Stimulated activated CD4-positive, alpha-beta T cell treated with anti-CD3 and anti-CD28 coated beads, Interleukin-1b, Interleukin-23, amount 100 ng/mL, for 24 hours (primary cell): ENCODE data around the gene SMARCA2.

Experiments used
- DNase-seq, 4 experiments: peaks; one replicate each; pipeline ENCODE4 v3.0.0-alpha.2; 2020; ENCODE audit warnings: low read depth in 4 of 4, low spot score in 1 of 4

SMARCA2 gene

DNA sequence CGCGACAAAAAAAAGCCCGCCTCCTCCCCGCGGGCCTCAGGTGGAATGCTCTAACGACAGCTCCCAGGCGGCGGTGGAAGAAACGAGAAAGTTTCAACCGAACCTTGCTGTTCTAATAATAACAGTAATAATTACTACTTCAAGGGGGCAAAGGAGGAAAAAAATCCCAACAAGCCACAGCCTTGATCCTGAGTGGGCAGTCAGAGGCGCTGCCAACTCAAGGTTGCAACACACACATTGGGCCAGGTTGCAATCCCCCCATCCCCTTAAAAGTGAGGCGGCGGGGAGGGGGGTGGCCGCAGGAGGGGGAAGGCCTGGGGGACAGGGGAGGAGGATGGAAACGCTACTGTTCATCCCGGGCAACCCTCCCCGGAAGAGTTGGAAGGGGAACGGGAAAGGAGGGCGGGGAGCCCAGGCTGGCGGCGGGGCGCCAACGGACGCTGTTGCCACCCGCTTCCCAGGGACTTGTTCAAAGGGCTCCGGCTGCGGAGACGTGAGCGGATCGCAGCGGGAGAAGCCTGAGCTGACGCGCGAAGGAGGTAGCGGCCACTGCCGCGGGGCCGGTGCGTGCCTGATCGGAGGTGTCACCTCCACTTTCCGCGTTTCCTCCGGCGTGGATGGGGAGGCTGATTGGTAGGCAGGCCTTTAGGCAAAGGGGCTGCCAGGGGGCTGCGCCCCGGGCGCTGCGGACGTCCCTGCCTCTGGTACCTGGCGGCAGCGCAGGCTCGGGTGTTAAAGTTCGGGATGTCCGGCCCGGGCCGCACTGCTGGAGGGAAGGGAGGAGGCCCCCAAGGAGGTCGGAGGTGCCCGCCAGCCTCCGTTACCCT lies 647 bp downstream of the SMARCA2 start:
- DNase-seq: peak; percentile 18 to 30 (median 26)

DNA sequence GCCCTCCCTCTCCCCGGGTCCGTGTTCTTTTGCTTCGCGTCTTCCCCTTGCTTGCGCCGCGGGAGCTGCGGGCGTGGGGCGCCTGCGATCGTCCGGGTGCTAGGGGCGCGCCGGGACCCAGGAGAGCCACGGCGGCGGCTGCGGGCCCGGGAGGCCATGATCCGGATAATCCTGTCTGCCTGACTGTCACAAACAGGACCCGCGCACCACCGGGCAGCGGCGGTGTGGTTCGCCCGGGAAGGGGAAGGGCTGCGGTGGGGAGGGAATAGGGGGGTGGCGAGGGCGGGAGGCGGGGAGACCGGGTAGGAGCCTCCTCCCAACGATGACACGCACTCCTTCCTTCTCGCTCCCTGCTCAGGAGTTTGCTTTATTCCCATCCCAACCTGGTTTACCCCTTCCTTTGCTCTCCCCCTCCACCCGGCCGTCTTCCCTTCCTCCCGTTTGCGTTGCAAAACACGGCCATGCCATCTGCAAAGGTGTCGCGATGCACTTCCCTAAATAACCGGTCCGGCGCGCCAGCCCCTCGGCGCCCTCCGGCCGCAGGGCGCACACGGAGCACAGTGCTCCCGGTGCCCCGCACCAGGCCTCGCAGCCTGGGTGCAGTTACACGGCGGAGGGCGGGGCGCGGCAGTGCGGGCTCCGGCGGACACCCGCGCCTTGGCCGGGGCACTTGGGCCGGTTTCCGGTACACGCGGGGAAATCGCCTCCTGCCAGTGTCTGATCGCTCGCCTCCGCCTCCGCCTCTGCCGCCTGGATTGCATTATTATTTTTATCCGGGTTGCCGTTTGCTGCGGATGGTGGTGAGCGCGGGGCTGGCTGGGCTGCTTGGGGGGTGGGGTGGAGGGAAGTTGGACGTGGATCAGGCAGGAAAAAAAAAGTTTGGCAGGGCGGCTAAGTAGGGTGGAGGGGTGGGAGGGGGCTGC lies 1.5 kb downstream of the SMARCA2 start:
- DNase-seq: peak; percentile 40 to 46 (median 41)

GRCh38 chr9:2017331-2018161 lies 2.4 kb downstream of the SMARCA2 start:
- peak; percentile 33 to 57 (median 42) for DNase-seq

DNA sequence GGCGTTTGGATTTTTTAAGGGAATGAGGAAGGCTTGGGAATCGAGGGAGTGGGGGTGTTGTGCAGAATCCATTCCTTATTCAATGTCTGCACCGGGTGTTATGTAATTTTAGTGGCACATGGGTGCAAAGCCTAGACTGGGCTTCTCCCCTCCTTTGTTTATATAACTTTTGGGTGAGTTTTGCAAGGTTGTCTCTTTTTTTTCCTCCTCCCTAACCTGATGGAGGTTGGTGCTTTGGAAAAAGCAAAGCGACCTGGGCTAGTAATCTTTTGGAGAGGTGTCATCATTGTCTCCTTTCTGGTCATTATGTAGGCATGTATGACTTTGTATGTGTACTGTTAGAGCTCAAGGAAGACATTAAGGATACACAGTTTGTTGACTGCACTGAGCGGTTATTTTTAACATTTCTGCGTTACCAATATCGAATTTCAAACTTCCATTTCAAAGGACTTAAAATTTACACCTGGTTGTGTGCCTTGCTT lies 3.1 kb downstream of the SMARCA2 start:
- no peak for DNase-seq

- no peak for DNase-seq
Observed at GRCh38 chr9:2018764-2019558, 3.8 kb downstream of the SMARCA2 start.

DNA sequence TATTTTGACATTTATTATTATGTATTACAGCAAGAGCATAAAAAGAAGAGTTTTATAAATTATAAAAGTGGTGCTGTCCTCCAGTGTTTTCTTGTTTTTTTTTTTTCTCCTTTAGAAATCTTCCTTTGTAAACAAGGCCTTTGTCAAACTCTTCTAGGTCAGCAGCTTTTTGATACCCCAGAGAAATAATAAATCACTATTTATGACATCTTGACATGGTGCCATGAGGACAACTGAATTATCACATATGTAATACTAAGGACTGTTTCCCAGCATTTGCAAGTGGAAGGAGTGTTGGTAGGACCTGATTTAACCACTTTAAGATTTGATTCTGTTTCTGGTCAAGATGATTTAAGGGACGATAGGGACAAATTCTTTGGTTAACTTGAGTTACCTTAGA lies 4.6 kb downstream of the SMARCA2 start:
- no peak for DNase-seq

- no peak for DNase-seq
Observed at GRCh38 chr9:2021731-2022130, 6.6 kb downstream of the SMARCA2 start.

GRCh38 chr9:2022560-2022959 lies 7.4 kb downstream of the SMARCA2 start:
- no peak for DNase-seq

DNA sequence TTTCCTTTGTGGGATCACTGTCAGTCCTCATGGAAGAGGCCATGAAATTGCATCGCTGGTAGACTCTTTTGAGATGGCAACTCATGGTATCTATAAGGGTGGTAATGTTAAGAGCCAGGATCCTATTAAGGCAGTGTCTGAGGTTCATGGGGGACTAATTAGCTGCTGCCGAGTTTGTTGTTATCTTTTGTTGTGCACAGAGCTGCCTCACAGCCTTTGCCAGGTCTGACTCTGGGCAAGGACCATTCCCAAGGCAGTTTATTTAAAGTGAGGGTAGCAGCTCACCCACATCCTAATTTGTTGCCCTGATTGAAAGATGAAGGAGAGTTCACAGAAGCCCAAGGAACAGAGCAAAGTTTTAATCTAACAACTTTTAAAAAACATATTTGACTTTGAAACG lies 7.9 kb downstream of the SMARCA2 start:
- no peak for DNase-seq

GRCh38 chr9:2023532-2023931 lies 8.4 kb downstream of the SMARCA2 start:
- no peak for DNase-seq

- no peak for DNase-seq
Observed at GRCh38 chr9:2024888-2025782, 10.0 kb downstream of the SMARCA2 start.

DNA sequence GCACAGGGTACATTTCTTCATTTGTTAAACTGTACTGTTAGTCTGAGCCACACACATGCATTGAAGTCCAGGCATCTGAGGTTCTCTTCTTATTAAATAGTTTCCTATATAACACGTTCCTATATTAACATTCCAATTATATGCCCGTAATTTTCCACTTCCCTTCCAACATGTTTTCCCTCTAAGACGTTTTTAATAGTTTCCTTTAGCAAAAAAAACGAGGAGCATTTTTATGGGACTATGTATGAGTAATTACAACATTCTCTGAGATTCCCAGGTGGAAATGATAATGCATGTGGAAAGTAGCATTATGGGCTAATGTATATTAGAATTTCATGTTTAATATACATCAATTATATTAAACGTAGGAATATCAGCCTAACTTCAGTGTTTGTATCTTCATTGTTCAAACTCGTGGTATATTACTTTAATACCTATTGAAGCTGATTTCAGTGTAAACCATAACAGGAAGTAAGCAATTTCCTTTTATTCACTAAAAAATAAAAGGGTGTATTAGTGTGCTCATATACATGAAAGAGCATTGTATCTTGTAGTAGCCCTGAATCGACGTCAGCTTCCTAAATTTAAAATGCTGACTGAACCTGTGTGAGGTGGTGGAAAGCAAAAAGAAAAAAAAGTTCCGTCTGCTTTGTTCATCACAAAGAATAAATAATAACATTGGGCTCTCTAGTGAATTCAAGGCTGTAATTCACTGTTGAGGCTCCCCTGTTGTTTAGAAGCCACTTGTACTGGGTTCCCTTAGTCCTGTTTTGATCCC lies 11.3 kb downstream of the SMARCA2 start:
- DNase-seq: no peak

DNA sequence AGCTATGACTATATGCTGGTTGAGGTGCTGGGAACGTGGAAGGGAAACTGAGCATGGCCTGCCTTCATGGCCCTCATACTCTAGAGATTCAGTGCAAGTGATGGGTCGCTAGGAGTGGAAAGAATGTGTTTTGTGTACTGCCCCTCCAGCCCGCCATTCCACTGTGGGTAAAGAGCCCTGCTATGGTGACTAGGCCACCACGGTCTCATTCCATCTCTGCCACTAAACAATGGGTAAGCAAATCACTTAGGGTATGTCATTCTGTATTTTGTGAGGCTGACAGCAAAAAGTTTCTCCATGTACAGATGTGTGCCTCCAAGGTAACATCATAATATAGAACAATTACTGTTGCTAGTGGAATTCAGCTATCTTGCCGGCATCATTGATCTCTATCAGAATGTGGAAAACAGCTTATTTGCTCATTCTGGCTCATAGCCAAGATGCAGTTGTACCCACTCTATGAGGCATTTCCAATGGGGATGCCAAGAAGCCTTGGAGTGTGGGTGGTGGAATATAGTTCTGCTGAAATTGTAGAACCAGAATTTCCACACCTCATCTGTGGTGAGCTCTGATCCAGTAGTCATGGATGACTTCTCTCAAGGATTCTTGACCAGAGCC lies 12.5 kb downstream of the SMARCA2 start:
- DNase-seq: no peak

DNA sequence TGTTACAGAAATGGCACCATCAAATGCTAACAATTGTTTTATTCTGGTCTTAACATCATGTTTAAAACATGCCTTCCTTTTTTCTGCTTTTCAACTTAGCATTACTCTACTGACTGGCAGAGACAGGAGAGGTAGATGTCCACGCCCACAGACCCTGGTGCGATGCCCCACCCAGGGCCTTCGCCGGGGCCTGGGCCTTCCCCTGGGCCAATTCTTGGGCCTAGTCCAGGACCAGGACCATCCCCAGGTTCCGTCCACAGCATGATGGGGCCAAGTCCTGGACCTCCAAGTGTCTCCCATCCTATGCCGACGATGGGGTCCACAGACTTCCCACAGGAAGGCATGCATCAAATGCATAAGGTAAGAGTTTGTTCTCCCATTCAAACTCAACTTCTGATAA lies 13.7 kb downstream of the SMARCA2 start:
- no peak for DNase-seq

DNA sequence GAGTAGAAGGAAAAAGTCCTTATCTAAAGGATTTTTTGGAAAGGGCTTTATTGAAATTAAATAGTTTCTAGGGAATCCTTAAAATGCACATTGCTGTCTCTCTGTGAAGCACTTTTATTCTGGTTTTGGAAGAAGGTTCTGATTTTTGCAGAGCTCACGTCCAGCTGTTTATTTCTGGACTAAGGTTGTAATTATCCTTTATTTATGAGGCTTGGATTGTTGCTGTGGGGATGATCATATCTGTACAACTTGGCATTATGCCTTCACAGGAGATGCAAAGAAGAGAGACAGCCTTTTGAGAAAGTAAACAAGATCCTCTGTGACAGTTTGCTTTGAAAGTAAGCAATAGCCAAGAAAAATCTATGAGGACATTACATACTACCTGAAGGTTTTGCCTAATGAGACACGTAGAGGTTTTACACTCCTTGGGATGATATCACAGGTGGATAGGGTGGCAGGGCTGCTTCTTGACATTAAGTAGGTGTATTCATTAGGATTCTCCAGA lies 14.6 kb downstream of the SMARCA2 start:
- no peak for DNase-seq

DNA sequence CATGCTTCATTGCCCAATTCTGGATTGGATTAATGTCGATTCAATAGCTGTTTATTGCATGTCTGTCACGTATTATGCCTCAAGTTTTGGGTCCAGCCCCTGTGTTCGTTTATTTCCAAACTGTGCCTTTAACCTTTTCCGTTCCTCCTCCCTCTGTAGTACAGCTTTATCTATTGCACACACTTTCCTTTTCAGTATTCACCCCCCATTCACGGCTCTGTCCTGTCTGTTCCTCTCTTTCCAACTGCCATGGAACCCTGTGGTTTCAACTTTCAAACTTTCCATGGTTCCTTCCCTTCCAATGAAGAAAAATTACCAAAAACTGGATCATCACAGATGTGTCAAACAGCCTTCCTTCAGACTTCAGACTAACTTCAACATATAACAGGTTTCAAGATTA lies 17.1 kb downstream of the SMARCA2 start:
- DNase-seq: no peak

GRCh38 chr9:2036844-2037243 lies 21.7 kb downstream of the SMARCA2 start:
- no peak for DNase-seq
